HPDE6-E6E7 (cell line): ENCODE measurements around the gene WDR13.
"Not testable (repeated sequence)": the region's sequence is repeated elsewhere in the genome, so short reads cannot be mapped to it uniquely, and the experiment has no call there.

Source experiments
- DNase-seq: peaks from one replicate; pipeline ENCODE4 v3.0.0; 2011; ENCODE audit warnings: missing footprints; ENCODE audit errors: extremely low spot score

The WDR13 gene

GRCh38 chrX:48654746-48655145 lies 57.5 kb downstream of the WDR13 start:
- DNase-seq: not testable (repeated sequence)
